ENCODE results near the gene FAM117B. TPM values are rescaled to one million over a fixed set of nuclear protein-coding genes. Genes with fewer than 3 reads are reported as not detected.
A peak's percentile ranks its signal among the peaks of the same experiment; 100 is the strongest.
"Not testable (repeated sequence)": the region's sequence is repeated elsewhere in the genome, so short reads cannot be mapped to it uniquely, and the experiment has no call there.

Gene FAM117B
- total RNA-seq, 1 experiment from 2014 or later = 24.0 TPM

DNA sequence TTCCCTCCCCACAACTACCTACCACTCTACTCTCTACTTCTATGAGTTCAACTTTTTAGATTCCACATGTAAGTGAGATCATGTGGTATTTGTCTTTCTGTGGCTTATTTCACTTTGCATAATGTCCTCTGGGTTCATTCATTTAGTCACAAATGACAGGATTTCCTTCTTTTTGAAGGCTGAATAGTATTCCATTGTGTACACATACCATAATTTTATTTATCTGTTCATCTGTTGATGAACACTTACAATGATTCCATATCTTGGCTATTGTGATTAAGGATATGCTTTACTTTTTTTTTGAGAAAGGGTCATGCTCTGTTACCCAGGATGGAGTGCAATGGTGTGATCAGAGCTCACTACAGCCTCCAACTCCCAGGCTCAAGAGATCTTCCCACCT, 163.2 kb downstream of the FAM117B start:
- no peak overlapping the region for H3K4me2 ChIP-seq (ENCODE audit: insufficient read depth, insufficient read length, low read length)
- peaks cover 0 to 13% (median 7%) of the 10 kb centered on the region in 3 experiments; a peak in 6 of 7 replicates for H3K36me3 Mint-ChIP-seq (ENCODE audit: insufficient read depth in 1 of 3, low read depth in 3 of 3)
- H3K4me1 ChIP-seq (ENCODE audit: insufficient read depth, low read length) = no peaks in the 10 kb centered on the region; the same call in 1 of the 2 replicates
- no peak for DNase-seq
- H2BK120ac ChIP-seq (ENCODE audit: low read depth, low read length, poor library complexity, severe bottlenecking) = no peak overlapping the region
- no peak overlapping the region for H2BK20ac ChIP-seq (ENCODE audit: low read depth, low read length, poor library complexity, severe bottlenecking)
- no peak overlapping the region for H2BK5ac ChIP-seq (ENCODE audit: insufficient read length, low read length)
- peaks cover 16% of the 10 kb centered on the region in 2 experiments for H3K4me1 Mint-ChIP-seq
- H3K18ac ChIP-seq (ENCODE audit: insufficient read length, low read depth, low read length) = no peak overlapping the region
- no peak overlapping the region for H2AK5ac ChIP-seq (ENCODE audit: insufficient read length, low read length)
- H2BK15ac ChIP-seq (ENCODE audit: low read depth, low read length) = no peak overlapping the region
- no peak overlapping the region for H2BK12ac ChIP-seq (ENCODE audit: insufficient read length, low read depth, low read length)
- no peaks in the 10 kb centered on the region for H4K20me1 ChIP-seq (ENCODE audit: control insufficient read depth, insufficient read depth, insufficient read length)
- H3K79me1 ChIP-seq (ENCODE audit: insufficient read depth, low read depth, low read length, poor library complexity, severe bottlenecking) = no peaks in the 10 kb centered on the region
- no peak overlapping the region for H3K14ac ChIP-seq (ENCODE audit: insufficient read depth, low read length)
- no peak overlapping the region for H3K9ac ChIP-seq (ENCODE audit: extremely low read depth, insufficient read length, low read length)
- H4K5ac ChIP-seq (ENCODE audit: insufficient read length, low read depth, low read length) = no peak overlapping the region
- H3K56ac ChIP-seq (ENCODE audit: insufficient read length, low read depth, low read length) = no peak overlapping the region
- no peak overlapping the region for H3T11ph ChIP-seq (ENCODE audit: low read length)
- H3K27ac Mint-ChIP-seq = no peak overlapping the region
- H3K4me3 Mint-ChIP-seq = no peak overlapping the region
- no peak overlapping the region for H3K4ac ChIP-seq (ENCODE audit: low read depth, low read length)
- H3K23me2 ChIP-seq (ENCODE audit: insufficient read length, low read depth, low read length, poor library complexity, severe bottlenecking) = no peaks in the 10 kb centered on the region
- no peak overlapping the region for H4K8ac ChIP-seq (replicated peaks; ENCODE audit: insufficient read length, low read depth, low read length)
- H3K27me3 ChIP-seq (ENCODE audit: insufficient read depth, low read length) = no peaks in the 10 kb centered on the region
- H3K79me2 ChIP-seq (ENCODE audit: insufficient read depth, low read length) = no peaks in the 10 kb centered on the region
- no peak overlapping the region for H2AFZ ChIP-seq (ENCODE audit: low read length)
- H3K23ac ChIP-seq (ENCODE audit: insufficient read length, low read depth, low read length) = no peak overlapping the region
- H3K27me3 Mint-ChIP-seq (ENCODE audit: low read depth) = no peaks in the 10 kb centered on the region
- TF ChIP-seq, protein P1, sequence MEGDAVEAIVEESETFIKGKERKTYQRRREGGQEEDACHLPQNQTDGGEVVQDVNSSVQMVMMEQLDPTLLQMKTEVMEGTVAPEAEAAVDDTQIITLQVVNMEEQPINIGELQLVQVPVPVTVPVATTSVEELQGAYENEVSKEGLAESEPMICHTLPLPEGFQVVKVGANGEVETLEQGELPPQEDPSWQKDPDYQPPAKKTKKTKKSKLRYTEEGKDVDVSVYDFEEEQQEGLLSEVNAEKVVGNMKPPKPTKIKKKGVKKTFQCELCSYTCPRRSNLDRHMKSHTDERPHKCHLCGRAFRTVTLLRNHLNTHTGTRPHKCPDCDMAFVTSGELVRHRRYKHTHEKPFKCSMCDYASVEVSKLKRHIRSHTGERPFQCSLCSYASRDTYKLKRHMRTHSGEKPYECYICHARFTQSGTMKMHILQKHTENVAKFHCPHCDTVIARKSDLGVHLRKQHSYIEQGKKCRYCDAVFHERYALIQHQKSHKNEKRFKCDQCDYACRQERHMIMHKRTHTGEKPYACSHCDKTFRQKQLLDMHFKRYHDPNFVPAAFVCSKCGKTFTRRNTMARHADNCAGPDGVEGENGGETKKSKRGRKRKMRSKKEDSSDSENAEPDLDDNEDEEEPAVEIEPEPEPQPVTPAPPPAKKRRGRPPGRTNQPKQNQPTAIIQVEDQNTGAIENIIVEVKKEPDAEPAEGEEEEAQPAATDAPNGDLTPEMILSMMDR (conservative IDR thresholded peaks at IDR 0.05) = no peak
- H4K91ac ChIP-seq (ENCODE audit: insufficient read length, low read depth, low read length) = no peak overlapping the region
- peaks cover 0 to 8% of the 10 kb centered on the region in 2 experiments; a peak in 3 of 5 replicates for H3K9me3 Mint-ChIP-seq
- no peak overlapping the region for H3K27ac ChIP-seq (ENCODE audit: insufficient read length, low read depth, low read length)
- no peaks in the 10 kb centered on the region for H3K9me3 ChIP-seq (ENCODE audit: control insufficient read depth, low read depth, low read length)

DNA sequence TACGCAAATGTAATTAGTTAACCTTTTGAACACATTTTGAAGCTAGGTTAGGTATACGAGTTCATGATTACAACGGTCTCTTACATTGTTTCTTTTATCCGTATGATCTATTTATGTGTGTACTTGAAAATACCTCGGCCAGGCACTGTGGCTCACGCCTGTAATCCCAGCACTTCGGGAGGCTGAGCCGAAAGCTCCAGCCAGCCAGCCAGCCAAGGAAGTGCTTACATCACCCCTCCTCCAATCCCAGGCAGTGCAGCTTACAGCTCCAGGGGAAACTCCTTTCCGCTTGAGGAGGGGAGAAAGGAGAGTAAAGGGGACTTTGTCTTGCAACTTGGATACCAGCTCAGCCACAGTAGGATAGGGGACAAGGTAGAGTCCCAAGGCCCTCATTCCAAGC, 171.1 kb downstream of the FAM117B start:
- H2AK5ac ChIP-seq (ENCODE audit: insufficient read length, low read length); H4K8ac ChIP-seq (replicated peaks; ENCODE audit: insufficient read length, low read depth, low read length); H2BK120ac ChIP-seq (ENCODE audit: low read depth, low read length, poor library complexity, severe bottlenecking); H3K4me2 ChIP-seq (ENCODE audit: insufficient read depth, insufficient read length, low read length); H2BK5ac ChIP-seq (ENCODE audit: insufficient read length, low read length); H3K23ac ChIP-seq (ENCODE audit: insufficient read length, low read depth, low read length); H3K18ac ChIP-seq (ENCODE audit: insufficient read length, low read depth, low read length); H3K4ac ChIP-seq (ENCODE audit: low read depth, low read length); H4K91ac ChIP-seq (ENCODE audit: insufficient read length, low read depth, low read length); H4K5ac ChIP-seq (ENCODE audit: insufficient read length, low read depth, low read length); H3K79me2 ChIP-seq (ENCODE audit: insufficient read depth, low read length); H2BK15ac ChIP-seq (ENCODE audit: low read depth, low read length); H3K9ac ChIP-seq (ENCODE audit: extremely low read depth, insufficient read length, low read length); H3T11ph ChIP-seq (ENCODE audit: low read length); H3K27me3 Mint-ChIP-seq (ENCODE audit: low read depth); H2BK20ac ChIP-seq (ENCODE audit: low read depth, low read length, poor library complexity, severe bottlenecking); H3K14ac ChIP-seq (ENCODE audit: insufficient read depth, low read length); H3K23me2 ChIP-seq (ENCODE audit: insufficient read length, low read depth, low read length, poor library complexity, severe bottlenecking); H4K20me1 ChIP-seq (ENCODE audit: control insufficient read depth, insufficient read depth, insufficient read length); H3K4me3 Mint-ChIP-seq; H3K9me3 Mint-ChIP-seq; H3K9me3 ChIP-seq (ENCODE audit: control insufficient read depth, low read depth, low read length); H3K79me1 ChIP-seq (ENCODE audit: insufficient read depth, low read depth, low read length, poor library complexity, severe bottlenecking); H3K56ac ChIP-seq (ENCODE audit: insufficient read length, low read depth, low read length); H3K27ac ChIP-seq (ENCODE audit: insufficient read length, low read depth, low read length); H2BK12ac ChIP-seq (ENCODE audit: insufficient read length, low read depth, low read length); H2AFZ ChIP-seq (ENCODE audit: low read length); H3K27me3 ChIP-seq (ENCODE audit: insufficient read depth, low read length); H3K4me1 ChIP-seq (ENCODE audit: insufficient read depth, low read length): not testable (repeated sequence)
- peak; percentile 77 for DNase-seq
- no CpG with 5 or more reads among the region's 9 CpGs for WGBS (ENCODE audit: extremely low coverage, insufficient read length, low lambda C conversion rate)
- Mint-ChIP-seq H3K36me3 (ENCODE audit: insufficient read depth in 1 of 3, low read depth in 3 of 3) (peaks cover 3 to 15% (median 11%) of the 10 kb centered on the region in 3 experiments), H3K4me1 (peaks cover 22 to 26% of the 10 kb centered on the region in 2 experiments), H3K27ac (peak overlapping the region in 2 of 3 experiments; percentile 63 to 76; a peak in 3 of 7 replicates)

Data from H9 (cell line).